Measurements from ENCODE around the gene EVX1.

DNA sequence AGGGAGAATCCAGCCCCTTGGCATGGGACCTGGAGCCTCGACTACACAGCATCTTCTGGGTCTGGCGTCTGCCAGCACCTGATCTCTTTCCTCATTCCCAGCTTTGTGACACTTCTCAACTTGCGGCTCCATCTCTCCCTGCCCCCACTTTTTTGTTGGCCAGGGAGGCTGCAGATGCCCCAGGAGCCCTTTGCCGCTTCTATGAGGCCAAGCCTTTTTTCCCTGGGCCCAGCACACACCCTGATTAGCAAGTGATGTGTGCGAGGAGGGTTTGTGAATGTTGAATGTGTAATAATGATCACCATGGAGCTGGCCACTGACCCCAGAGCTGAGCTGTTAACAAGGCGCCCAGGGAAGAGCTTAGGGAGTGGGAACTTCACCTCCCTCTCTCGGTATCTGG lies 4.4 kb downstream of the EVX1 start:
- TF ChIP-seq CTCF (IDR thresholded peaks at IDR 0.05) (no peak), REST (IDR thresholded peaks at IDR 0.05; ENCODE audit: insufficient read depth in 1 of 2, low read depth in 2 of 2, low read length in 1 of 2) (no peak)

Measured in Panc1 (cell line).